Cardiac fibroblast (primary cell): Measurements from ENCODE around the gene MYO9A.
A peak's percentile ranks its signal among the peaks of the same experiment; 100 is the strongest.

Source experiments
- DNase-seq, 2 donors: peaks; one replicate each; pipeline versions ENCODE4 v3.0.0 to v3.0.0-alpha.2; 2010; ENCODE audit warnings: low read depth in 2 of 2
- H3K4me3 ChIP-seq, 2 donors: replicated peaks in 1 of 2; 1 replicate in 1 of 2; 2 replicates in 1 of 2; pipeline ENCODE4 v1.5.1; 2011; ENCODE audit warnings: low read depth in 2 of 2, low read length in 2 of 2, mild to moderate bottlenecking in 2 of 2, moderate library complexity in 1 of 2
- TF ChIP-seq, protein P1 (sequence below): IDR thresholded peaks from one replicate; pipeline ENCODE4 v1.5.1; 2011; ENCODE audit warnings: low read depth, mild to moderate bottlenecking, low read length, inconsistent platforms

Gene MYO9A

DNA sequence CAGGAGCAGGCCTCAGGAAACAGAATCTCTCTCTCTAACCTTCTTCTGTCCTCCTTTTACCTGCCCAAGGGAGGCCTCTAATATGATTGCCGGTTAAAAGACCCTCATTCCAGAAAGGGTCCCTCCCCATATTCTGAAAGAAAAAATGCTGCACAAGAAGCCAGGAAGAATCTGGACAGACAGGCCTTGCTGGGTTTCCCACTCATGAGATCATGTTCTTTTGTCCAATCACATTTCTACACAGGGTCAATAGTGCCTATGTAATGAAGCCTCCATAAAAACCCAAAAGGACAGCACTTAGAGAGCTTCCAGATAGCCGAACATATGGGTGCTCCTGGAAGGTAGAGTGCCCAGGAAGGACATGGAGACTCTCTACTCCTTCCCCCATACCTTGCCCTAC, 146.0 kb downstream of the MYO9A start:
- TF ChIP-seq, protein P1, sequence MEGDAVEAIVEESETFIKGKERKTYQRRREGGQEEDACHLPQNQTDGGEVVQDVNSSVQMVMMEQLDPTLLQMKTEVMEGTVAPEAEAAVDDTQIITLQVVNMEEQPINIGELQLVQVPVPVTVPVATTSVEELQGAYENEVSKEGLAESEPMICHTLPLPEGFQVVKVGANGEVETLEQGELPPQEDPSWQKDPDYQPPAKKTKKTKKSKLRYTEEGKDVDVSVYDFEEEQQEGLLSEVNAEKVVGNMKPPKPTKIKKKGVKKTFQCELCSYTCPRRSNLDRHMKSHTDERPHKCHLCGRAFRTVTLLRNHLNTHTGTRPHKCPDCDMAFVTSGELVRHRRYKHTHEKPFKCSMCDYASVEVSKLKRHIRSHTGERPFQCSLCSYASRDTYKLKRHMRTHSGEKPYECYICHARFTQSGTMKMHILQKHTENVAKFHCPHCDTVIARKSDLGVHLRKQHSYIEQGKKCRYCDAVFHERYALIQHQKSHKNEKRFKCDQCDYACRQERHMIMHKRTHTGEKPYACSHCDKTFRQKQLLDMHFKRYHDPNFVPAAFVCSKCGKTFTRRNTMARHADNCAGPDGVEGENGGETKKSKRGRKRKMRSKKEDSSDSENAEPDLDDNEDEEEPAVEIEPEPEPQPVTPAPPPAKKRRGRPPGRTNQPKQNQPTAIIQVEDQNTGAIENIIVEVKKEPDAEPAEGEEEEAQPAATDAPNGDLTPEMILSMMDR, result no peak
- H3K4me3 ChIP-seq, result no peak overlapping the region
- DNase-seq, result no peak

DNA sequence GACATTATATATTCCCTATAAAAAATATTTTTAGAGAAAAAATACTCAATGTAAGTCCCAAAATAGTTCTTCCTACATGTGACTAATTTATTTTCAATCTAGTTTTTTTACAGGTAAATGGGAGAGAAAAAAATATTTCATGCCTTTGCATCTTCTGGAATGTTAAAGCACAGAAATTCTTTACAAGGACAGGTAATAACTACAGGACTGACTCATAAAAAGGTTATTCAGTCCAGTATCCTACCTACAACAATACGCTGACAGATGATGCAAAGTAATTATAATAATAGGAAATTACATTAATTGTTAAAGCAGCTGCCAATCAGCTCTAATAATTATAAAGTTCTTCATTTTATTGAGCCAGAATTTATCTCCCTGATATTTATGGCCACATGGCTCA, 147.5 kb downstream of the MYO9A start:
- DNase-seq, result no peak
- TF ChIP-seq, protein P1, result no peak
- no peak overlapping the region for H3K4me3 ChIP-seq

DNA sequence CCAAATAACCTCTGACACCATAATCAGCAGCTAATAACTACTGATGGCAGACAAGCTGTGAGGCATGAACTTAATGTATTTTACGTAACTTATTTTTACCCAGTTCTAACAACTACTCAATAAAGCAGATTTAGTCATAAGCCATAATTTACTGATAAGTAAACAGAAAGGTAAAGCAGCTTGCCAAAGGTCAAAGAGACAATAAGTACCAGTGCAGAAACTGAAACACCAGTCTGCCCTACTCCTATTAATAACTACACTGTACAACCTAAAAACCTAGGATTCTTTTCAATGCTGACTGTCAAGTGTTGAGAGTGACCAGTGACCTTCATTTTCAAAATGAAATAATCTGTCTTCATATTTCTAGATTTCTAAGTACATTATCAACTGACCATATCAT, 155.4 kb downstream of the MYO9A start:
- TF ChIP-seq, protein P1, result no peak
- no peak for DNase-seq
- no peak overlapping the region for H3K4me3 ChIP-seq

DNA sequence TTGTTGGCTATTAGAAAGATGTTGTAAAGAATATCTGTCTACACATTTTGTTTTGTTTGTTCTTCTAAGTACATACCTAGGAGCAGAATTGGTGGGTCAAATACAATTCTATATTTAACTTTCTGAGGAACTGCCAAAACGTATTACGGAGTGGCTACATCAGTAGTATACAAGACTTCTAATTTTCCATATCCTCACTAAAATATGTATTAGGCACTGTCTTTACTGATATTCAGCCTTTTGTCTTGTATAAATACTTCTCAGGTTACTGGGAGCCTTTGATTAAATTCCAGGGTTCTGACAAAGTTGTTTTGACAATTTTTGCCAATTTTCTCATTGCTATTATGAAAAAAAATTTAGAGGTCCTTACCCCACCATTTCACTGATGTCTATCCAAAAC, 160.9 kb downstream of the MYO9A start:
- H3K4me3 ChIP-seq, result no peak overlapping the region
- no peak for DNase-seq
- TF ChIP-seq, protein P1, result no peak

DNA sequence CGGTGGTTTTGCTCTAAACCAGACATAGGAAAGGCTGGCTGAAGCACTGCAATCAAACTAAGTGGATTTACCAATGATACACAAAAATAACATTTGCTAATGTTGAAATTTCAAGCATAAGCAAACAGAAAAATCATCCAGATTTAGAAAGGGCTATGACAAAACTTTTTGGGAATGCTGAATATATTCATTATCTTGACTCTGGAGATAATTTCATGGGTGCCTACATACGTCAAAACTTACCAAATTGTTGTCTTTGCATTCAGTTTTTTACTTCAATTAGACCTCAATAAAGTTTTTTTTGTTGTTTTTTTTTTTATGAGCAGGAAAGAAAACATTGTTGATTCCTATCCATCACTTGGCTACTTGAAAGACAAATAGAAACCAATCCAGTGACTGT, 166.8 kb downstream of the MYO9A start:
- TF ChIP-seq, protein P1, result no peak
- no peak overlapping the region for H3K4me3 ChIP-seq
- DNase-seq, result peak; percentile 21 to 78

DNA sequence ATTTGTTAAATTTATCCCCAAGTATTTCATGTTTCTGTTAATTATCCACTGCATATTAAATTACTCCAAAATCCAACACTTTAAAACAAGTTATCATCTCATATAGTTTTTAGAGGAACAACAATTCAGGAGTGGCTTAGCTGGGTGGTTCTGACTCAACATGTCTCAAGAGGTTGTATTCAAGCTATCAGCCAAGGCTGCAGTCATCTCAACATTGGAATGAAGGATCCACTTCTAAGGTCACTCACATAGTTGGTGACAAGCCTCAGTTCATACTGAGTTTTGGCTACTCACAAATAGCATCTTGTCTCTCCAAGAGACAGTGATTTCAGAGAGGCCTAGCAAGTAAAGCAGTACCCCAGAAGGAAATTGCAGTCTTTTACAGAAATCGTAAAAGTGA, 172.9 kb downstream of the MYO9A start:
- no peak overlapping the region for H3K4me3 ChIP-seq
- TF ChIP-seq, protein P1, result no peak
- DNase-seq, result peak in 1 of 2 donors; percentile 13

DNA sequence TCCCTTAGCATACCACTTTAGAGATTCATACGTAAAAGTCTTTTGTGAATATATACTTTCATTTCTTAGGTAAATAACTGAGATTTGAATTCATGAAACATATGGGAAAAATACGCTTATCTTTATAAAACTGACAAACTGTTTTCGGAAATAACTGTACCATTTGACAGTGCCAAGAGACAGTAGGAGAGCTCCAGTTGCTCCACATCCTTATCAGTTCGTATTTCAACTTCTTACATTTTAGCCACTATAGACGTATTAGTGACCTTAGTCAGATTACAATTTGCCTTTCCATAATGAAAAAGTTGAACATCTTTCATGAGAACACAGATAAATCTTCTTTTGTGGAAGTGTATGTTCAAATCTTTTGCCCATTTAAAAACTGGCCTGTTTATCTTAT, 174.1 kb downstream of the MYO9A start:
- TF ChIP-seq, protein P1, result no peak
- peak in 1 of 2 donors; percentile 7 for DNase-seq
- no peak overlapping the region for H3K4me3 ChIP-seq
